ENCODE measurements around the gene CDC42BPG. TPM values are rescaled to one million over a fixed set of nuclear protein-coding genes. Genes with fewer than 3 reads are reported as not detected.

Gene CDC42BPG
- total RNA-seq, 1 donor from 2014 or later: 0.32 TPM

DNA sequence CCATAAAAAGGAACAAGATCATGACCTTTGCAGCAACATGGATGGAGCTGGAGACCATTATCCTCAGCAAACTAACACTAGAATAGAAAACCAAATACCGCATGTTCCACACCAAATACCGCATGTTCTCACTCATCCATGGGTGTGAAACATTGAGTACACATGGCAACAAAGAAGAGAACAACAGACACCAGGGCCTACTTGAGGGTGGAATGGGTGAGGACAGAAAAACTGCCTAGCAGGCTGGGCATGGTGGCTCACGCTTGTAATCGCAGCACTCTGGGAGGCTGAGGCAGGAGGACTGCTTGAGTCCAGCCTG, 21.7 kb upstream of the CDC42BPG start:
- peaks cover 77% of the 10 kb centered on the region for H3K4me1 Mint-ChIP-seq (ENCODE audit: low read depth)
- H3K4me3 Mint-ChIP-seq (ENCODE audit: low read depth): peak overlapping the region; percentile 70

DNA sequence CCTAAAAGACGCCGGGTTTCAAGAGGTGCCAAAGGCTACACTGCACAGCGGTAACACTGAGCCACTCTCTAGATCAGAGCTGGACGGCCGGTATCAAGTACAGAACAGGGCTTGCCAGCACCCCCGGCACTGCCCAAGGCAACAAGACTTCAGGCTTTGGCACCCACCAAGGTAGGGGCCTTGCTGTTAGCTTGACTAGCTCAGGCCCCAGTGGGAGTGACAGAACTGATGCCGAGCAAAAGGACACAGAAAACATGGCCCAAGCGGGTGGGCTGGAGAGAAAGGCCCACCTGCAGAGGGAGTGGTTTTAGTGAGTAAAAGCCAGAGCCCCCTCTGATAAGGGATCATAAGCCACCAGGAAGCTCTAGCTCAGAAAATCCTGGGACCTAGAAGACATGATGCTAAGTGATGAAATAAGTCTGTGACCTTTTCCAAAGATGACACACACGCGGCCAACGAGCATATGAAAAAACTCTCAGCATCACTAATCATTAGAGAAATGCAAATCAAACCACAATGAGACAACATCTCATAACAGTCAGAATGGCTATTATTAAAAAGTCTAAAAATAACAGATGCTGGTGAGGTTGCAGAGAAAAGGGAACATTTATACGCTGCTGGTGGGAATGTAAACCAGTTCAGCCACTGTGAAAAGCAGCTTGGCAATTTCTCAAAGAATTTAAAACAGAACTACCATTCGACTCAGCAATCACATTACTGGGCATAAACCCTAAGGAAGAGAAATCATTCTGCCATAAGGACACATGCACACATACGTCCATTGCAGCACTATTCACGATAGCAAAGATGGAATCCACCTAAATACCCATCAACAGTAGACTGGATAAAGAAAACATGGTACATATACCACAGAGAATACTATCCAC, 21.1 kb upstream of the CDC42BPG start:
- peaks cover 13% of the 10 kb centered on the region for H3K9me3 Mint-ChIP-seq
- intact Hi-C loops (cut with micrococcal nuclease): loop anchor here (1.0 to 2.0 kb wide), 3 partner anchors 11 to 20 kb away; no protein-coding TSS in a partner anchor
- peak overlapping the region; percentile 98 for H3K27ac Mint-ChIP-seq
- H3K4me3 Mint-ChIP-seq (ENCODE audit: low read depth): peak overlapping the region; percentile 70
- H3K36me3 Mint-ChIP-seq (ENCODE audit: low read depth): peaks cover 47% of the 10 kb centered on the region
- no peak for DNase-seq (ENCODE audit: low spot score)
- no peaks in the 10 kb centered on the region for H3K27me3 Mint-ChIP-seq (ENCODE audit: low read depth)
- H3K4me1 Mint-ChIP-seq (ENCODE audit: low read depth): peaks cover 78% of the 10 kb centered on the region

More for the DNA sequence above, 21.7 kb upstream of the CDC42BPG start:
- intact Hi-C loops (cut with micrococcal nuclease): no loop called here
- DNase-seq (ENCODE audit: low spot score): no peak
- Mint-ChIP-seq H3K36me3 (ENCODE audit: low read depth) (peaks cover 49% of the 10 kb centered on the region), H3K9me3 (peaks cover 13% of the 10 kb centered on the region), H3K27me3 (ENCODE audit: low read depth) (no peaks in the 10 kb centered on the region), H3K27ac (peak overlapping the region; percentile 98)

DNA sequence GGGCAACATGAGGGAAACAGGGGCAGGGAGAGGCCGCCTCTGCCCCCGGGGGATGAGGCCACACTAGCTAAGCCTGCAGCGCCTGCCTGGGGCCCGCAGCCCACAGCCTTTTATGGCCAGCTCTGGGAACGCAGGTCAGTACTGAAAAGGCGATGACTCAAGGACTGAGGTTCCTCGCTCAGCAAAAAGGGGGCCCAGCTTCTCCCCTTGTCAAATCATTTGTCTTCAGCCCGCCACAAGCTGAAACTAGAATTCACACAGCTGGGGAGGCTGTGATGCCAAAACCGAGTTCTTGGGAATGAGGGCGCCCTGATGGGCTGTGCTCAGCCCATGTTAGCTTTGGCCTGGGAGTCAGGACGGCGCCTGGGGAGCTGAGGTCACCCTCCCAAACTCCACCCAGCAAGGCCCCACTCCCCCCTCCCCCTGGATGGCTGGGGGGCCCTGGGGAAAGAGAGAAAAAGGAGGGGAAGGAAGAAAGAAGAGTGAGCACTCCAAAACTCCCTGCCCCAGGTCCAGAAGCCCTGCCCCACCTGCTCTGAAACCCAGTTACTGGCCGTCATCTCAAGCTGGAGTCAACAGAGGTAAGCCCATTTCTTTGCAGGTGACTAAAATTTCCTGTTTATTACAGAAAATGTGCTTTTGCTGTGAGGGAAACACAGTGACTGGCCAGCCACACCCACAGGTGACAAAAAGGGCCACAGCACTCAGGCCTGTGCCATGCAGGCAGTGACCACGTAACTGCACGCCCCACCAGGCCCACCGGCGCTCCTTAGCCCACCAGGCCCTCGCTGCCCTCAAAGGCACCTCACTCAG, 20.2 kb upstream of the CDC42BPG start:
- Mint-ChIP-seq H3K4me3 (ENCODE audit: low read depth) (peak overlapping the region; percentile 70), H3K4me1 (ENCODE audit: low read depth) (peaks cover 78% of the 10 kb centered on the region), H3K36me3 (ENCODE audit: low read depth) (peaks cover 49% of the 10 kb centered on the region), H3K27me3 (ENCODE audit: low read depth) (no peaks in the 10 kb centered on the region), H3K9me3 (peaks cover 13% of the 10 kb centered on the region), H3K27ac (peak overlapping the region; percentile 98)
- intact Hi-C loops (cut with micrococcal nuclease): loop anchor here (1.0 to 2.0 kb wide), 4 partner anchors 8 to 21 kb away; no protein-coding TSS in a partner anchor
- DNase-seq (ENCODE audit: low spot score): no peak

DNA sequence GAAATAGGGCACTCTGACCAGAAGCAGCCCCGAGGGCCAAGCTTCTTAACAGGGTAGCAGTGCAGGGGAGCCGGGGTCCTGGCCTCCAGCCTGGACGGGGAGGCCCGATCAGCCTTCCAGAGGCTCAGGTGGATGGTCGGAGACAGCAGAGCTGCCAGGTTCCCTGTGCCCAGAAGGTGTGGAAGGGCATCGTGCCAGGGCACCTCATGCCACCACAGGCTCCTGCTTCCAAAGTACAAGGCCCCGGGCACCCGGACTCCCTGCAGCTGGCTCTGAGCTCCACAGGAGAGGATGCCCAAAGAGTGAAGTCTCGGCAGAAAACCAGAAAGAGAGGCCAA, 19.7 kb upstream of the CDC42BPG start:
- Mint-ChIP-seq H3K9me3 (peaks cover 13% of the 10 kb centered on the region), H3K36me3 (ENCODE audit: low read depth) (peaks cover 51% of the 10 kb centered on the region), H3K27me3 (ENCODE audit: low read depth) (no peaks in the 10 kb centered on the region), H3K27ac (peak overlapping the region; percentile 98), H3K4me3 (ENCODE audit: low read depth) (peak overlapping the region; percentile 70), H3K4me1 (ENCODE audit: low read depth) (peaks cover 77% of the 10 kb centered on the region)
- intact Hi-C loops (cut with micrococcal nuclease): loop anchor here (1.0 to 2.0 kb wide), 2 partner anchors 8 to 13 kb away; no protein-coding TSS in a partner anchor
- no peak for DNase-seq (ENCODE audit: low spot score)

DNA sequence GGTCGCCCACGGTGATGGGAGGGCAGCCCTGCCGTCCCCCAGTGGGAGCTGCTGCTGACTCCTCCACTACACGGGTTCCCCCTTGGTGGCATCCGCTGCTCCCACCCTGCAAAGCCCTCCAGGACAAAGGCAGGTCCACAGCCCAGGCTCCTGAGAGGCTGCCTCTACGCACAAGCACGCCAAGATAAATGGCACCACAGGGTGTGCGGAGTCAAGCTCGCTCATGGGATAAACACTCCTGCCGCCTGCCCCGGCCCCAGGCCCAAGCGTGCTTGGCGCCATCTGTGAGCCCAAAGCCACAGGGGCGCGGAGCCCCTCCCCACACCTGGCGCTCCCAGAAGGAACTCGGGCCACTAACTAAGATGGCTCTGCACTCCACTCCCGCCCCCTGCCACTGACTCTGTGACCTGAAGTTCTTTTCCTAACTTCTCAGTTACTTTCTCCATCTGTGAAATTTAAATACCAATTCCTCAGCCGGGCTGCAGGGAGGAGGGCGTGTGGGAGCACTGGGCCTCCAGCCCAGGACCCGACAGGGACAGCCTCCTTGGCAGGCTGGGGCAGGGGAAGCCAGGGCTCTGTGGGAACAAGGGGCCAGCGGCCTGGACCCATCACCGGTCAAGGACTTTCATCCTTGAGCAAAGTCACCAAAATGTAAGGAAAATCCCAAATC, 19.1 kb upstream of the CDC42BPG start:
- H3K9me3 Mint-ChIP-seq: peaks cover 13% of the 10 kb centered on the region
- intact Hi-C loops (cut with micrococcal nuclease): loop anchor here (1.0 to 2.0 kb wide), 2 partner anchors 7 to 13 kb away; no protein-coding TSS in a partner anchor
- H3K4me1 Mint-ChIP-seq (ENCODE audit: low read depth): peaks cover 77% of the 10 kb centered on the region
- DNase-seq (ENCODE audit: low spot score): no peak
- H3K27ac Mint-ChIP-seq: peak overlapping the region; percentile 98
- H3K27me3 Mint-ChIP-seq (ENCODE audit: low read depth): no peaks in the 10 kb centered on the region
- H3K36me3 Mint-ChIP-seq (ENCODE audit: low read depth): peaks cover 51% of the 10 kb centered on the region
- peak overlapping the region; percentile 8 for H3K4me3 Mint-ChIP-seq (ENCODE audit: low read depth)

DNA sequence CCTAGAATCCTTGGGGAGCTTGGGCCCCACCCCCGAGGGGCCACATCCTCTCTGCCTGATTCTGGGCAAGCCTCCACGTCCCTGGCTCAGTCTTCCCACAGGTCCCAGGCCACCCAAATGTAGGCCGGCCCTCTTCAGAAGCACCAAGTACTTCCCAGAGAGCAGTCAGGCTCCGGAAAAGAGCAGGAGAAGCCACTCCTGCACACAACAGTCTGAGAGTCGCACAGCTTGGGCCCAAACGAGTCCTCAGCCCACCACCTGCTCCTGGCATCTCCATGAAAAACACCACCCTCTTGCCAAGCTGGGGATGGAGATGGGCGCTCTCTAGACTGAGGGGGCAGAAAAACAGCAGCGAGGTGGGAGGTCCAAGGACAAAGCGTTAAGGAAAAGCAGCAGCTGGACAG, 18.5 kb upstream of the CDC42BPG start:
- H3K27ac Mint-ChIP-seq: peak overlapping the region; percentile 98
- no peaks in the 10 kb centered on the region for H3K27me3 Mint-ChIP-seq (ENCODE audit: low read depth)
- H3K36me3 Mint-ChIP-seq (ENCODE audit: low read depth): peaks cover 51% of the 10 kb centered on the region
- peaks cover 13% of the 10 kb centered on the region for H3K9me3 Mint-ChIP-seq
- intact Hi-C loops (cut with micrococcal nuclease): no loop called here
- H3K4me1 Mint-ChIP-seq (ENCODE audit: low read depth): peaks cover 73% of the 10 kb centered on the region
- no peak overlapping the region for H3K4me3 Mint-ChIP-seq (ENCODE audit: low read depth)
- no peak for DNase-seq (ENCODE audit: low spot score)

DNA sequence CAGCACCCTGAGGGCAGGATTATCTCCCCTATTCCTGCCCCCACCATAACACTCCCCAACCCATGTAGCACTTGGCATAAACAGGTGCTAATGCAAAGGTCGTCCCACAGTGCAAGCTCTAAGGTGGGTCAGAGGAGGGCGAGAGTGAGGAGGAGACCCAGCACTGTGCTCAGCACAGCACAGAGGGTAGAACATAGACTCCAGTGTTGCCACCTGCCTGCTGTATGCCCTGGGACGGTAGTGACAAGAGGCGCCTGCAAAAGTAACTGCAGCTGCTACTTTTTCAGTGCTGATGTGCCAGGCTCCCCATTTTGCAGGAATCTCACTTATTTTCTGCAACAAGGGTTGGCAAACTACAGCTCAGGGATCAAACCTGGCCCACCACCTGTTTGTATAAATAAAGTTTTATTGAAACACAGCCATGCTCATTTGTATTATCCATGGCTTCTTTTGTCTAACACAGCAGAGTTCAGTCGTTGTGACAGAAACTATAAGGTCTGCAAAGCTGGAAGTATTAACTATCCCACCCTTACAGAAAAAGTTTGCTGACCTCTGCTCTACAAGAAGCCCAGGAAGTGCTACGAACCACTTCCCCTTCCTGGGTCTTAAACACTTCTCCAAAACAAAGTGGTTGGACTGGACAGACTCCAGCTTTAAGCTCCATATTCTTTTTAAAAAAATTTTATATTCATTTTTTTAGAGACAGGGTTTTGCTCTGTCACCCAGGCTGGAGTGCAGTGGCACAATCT, 16.9 kb upstream of the CDC42BPG start:
- Mint-ChIP-seq H3K4me3 (ENCODE audit: low read depth) (peak overlapping the region; percentile 26), H3K9me3 (peaks cover 9% of the 10 kb centered on the region), H3K27me3 (ENCODE audit: low read depth) (no peaks in the 10 kb centered on the region), H3K4me1 (ENCODE audit: low read depth) (peaks cover 76% of the 10 kb centered on the region), H3K36me3 (ENCODE audit: low read depth) (peaks cover 50% of the 10 kb centered on the region), H3K27ac (peak overlapping the region; percentile 80)
- intact Hi-C loops (cut with micrococcal nuclease): no loop called here
- no peak for DNase-seq (ENCODE audit: low spot score)

DNA sequence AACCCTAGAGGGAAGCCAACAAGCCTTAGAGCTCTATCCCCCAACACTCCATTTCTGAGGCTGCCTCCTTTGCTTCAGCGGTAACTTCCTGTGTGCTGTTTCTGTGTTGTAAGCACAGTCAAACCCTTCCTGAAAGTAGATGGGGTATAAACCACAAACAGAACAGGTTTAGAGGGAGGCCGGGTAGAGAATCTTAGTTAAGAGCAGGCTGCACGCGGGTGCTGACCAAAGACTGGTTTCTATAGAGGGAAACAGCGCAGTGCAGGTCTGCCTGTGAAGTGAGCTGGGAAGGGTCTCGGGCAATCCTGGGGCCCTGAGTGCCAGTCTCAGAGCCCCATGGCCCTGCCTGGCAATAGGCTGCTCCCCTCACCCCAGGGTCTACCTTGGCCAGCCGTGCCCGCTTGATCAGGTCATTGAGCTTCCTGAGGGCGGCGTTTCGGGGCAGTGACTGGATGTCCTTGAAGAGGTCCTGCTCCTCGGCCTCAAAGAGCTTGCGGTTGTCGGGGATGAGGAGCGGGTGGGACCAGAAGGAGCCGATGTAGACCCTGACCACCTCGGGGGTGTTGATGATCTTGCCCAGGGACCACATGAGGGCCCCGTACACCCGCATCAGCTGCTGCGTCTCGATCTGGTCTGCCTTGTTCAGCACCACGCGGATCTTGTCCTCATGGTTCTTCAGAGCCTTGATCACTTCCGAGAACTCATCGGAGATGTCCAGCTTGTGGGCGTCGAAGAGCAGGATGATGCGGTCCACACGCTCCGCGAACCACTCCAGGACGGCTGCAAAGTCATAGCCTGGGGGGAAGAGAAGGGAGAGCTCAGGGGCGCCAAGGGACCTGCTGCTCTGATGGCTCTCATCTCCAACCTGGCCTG, 15.3 kb upstream of the CDC42BPG start:
- Mint-ChIP-seq H3K4me1 (ENCODE audit: low read depth) (peaks cover 75% of the 10 kb centered on the region), H3K4me3 (ENCODE audit: low read depth) (peak overlapping the region; percentile 34), H3K36me3 (ENCODE audit: low read depth) (peaks cover 55% of the 10 kb centered on the region), H3K27me3 (ENCODE audit: low read depth) (no peaks in the 10 kb centered on the region), H3K27ac (peak overlapping the region; percentile 96), H3K9me3 (no peaks in the 10 kb centered on the region)
- peak; percentile 72 for DNase-seq (ENCODE audit: low spot score)
- intact Hi-C loops (cut with micrococcal nuclease): loop anchor here (1.0 to 2.0 kb wide), 6 partner anchors 8 to 57 kb away; partner anchors contain the start of genes ATG2A and MEN1

DNA sequence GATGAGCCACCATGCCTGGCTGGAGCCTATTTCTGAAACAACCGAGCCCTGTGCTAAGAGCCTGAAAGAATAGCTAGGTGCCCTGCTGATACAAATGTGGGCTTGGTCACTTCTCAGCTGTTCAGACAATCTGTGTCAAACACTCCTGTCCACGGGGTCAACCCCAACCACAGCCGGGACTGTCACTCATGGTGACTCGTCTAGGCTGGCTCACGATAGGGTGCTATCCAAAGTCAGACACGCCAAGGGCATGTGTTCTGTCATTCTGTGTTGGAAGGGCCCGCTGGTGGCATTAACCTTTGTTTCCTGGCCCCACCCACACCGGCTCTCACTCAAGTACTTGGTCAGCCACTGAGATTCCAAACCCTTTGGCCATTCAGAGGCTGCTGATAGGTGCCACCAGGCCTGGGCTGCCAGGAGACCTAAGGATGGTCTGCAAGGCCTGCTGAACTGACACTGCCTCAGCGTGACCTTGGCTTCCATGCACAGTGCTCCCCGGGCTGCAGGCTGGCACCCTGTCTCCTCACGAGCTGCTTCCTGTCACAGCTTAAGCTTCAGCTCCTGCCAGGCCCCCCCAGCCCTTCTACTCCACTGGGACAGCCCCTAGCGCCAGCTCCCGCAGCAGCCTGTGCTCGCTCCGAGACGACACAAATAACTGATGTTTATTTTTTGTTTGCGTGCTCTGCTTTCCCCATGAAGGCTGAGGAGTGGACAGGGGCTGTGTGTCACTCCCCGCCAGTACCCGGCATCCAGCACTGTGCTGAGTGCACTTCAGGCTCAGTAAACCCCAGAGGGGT, 14.2 kb upstream of the CDC42BPG start:
- peak overlapping the region; percentile 96 for H3K27ac Mint-ChIP-seq
- intact Hi-C loops (cut with micrococcal nuclease): loop anchor here (1.0 to 2.0 kb wide), 6 partner anchors 7 to 58 kb away; partner anchors contain the start of genes ATG2A and MEN1
- peak overlapping the region; percentile 34 for H3K4me3 Mint-ChIP-seq (ENCODE audit: low read depth)
- H3K9me3 Mint-ChIP-seq: no peaks in the 10 kb centered on the region
- H3K4me1 Mint-ChIP-seq (ENCODE audit: low read depth): peaks cover 68% of the 10 kb centered on the region
- H3K27me3 Mint-ChIP-seq (ENCODE audit: low read depth): no peaks in the 10 kb centered on the region
- peak; percentile 57 for DNase-seq (ENCODE audit: low spot score)
- peaks cover 64% of the 10 kb centered on the region for H3K36me3 Mint-ChIP-seq (ENCODE audit: low read depth)

DNA sequence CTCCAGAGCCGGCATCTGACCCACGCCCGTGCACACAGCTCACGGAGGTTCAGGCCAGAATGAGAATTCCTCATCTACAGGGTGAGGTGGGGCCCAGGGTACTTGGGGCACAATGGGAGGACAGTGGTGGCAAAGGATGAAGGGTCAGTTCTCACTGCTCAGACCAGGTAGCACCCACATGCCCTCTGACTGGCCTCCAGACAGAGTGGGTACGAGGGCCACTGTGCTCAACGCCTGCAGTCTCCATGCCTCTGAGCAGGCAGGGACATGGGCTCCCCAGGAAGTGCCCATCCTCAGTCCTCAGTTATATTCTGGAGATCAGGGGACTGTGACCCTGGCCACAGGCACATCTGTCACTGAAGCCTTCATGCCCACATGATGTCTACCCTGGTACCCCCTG, 13.0 kb upstream of the CDC42BPG start:
- Mint-ChIP-seq H3K4me3 (ENCODE audit: low read depth) (no peak overlapping the region), H3K9me3 (no peaks in the 10 kb centered on the region), H3K4me1 (ENCODE audit: low read depth) (peaks cover 71% of the 10 kb centered on the region), H3K27me3 (ENCODE audit: low read depth) (no peaks in the 10 kb centered on the region), H3K27ac (peak overlapping the region; percentile 70), H3K36me3 (ENCODE audit: low read depth) (peaks cover 76% of the 10 kb centered on the region)
- DNase-seq (ENCODE audit: low spot score): no peak
- intact Hi-C loops (cut with micrococcal nuclease): no loop called here

Data from activated T-helper 2 cell treated with anti-CD3 and anti-CD28 coated beads, Interferon-gamma antibody, Interleukin-2, Interleukin-4, amounts not matched to agents 10 μg/mL and 5 μg/mL and 100 μg/mL, durations not matched to agents 14 hours and 24 hours and 36 hours (primary cell).